GM21528 (cell line): Measurements from ENCODE around the gene THADA.

Source experiments
- ATAC-seq: cut with Tn5 transposase; IDR thresholded peaks from one replicate; pipeline ENCODE4 v1.9.1; 2021; ENCODE audit warnings: mild to moderate bottlenecking, moderate library complexity; ENCODE audit not compliant: unreplicated experiment, low FRiP score

THADA gene

DNA sequence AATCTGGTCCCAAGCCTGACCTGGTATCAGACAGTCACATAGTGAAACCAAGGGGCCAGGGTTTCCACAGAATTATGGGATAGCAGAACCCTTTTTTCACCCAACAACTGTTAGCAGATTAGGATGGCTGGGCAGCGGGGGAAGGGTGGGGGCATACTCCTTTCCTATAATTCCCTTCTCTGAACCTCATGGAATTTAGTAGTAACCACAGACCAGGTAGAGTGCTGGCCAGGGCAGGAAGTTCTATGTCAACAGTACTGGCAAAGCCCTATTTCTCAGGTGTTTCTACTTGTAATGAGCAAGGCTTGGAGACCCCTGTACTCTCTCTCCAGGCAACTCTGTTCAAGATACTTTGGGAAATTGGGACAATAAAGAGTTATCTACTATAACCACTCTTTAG, 174.6 kb downstream of the THADA start:
- no peak for ATAC-seq

- no peak for ATAC-seq
These were observed 175.4 kb downstream of the THADA start for GRCh38 chr2:43420389-43420801.

DNA sequence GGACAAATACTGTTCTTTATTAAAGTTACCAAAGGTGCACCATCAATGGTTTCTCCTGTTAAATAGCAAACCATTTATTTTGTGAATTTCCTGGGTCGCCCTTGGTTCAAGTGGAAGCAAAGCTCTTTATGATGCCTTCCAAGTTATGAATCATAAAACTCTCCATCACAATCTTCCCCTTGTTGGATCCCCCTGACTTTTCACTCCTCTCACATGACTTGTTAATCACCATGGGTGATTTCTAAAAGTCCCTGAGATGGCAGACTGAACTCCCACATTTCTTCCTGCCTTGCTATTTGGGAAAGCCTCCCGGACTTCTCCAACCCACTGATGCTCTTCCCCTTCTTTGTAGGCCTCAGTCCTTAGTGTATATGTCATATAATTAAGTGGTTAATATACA, 176.0 kb downstream of the THADA start:
- ATAC-seq = no peak

DNA sequence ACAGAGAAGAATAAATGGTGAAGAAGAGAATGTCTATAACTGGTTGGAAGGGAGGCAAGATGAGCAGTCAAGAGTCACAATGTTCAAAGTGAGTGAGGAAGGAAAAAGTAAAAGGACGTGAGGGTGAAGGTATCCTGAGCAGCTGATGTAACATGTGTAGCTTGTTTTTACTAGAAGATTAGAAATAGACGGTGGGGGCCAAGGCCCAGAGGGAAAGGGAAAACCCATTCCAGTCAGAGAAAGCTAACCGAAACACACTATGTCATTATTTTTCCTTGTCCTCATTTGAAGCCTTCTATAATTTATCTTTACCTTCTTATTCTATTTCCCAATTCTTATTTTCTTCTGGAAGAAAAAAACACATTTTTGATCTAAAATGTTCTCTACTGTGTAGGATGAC, 176.6 kb downstream of the THADA start:
- ATAC-seq = no peak

- ATAC-seq = no peak
These were observed 177.2 kb downstream of the THADA start for GRCh38 chr2:43418680-43419079.

GRCh38 chr2:43417300-43417699, 178.5 kb downstream of the THADA start:
- no peak for ATAC-seq

DNA sequence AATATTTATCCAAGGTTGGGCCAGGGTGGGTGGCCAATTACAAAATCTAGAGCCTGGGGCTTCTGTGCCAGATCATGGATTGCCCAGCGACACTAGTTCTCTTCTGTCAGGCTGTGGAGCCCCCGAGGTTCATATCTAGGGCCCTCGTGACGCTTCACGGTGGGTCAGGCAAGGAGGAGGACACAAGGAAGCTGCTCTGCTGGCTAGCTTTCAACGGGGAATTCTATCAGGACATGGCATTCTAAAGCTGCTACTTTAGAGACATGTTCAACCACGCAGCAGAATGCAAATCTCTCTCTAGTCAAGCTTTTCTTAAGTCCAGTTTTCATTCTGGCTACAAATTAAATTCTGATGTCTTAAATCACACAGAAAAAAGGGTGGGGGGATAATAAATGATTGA, 180.2 kb downstream of the THADA start:
- no peak for ATAC-seq

DNA sequence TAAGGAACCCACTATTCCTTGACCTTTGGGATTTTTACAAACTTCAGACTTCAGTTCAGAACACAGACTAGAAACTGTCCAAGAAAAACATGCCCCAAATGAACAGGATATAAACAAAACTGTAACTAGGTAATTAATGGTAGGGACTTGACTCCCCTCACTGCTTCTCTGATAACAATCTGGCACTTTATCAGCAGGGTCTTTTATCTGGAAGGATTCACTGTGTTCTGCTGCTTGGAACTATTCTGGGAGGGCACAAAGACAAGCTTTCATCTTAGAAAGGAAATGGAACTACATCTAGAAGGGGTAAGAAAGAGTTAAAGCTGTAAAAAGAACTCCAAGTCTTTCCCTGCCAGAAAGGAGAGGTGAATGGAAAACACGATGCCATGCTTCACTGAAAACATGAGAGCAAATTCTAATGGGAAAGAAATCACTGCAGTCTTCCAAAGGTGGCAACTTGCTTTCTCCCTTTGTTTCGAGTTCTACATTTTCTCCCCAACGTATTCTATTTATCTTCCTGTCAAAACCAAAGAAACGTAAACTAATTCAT, 181.2 kb downstream of the THADA start:
- no peak for ATAC-seq

- no peak for ATAC-seq
These were observed 181.8 kb downstream of the THADA start for GRCh38 chr2:43414033-43414432.

- ATAC-seq = no peak
These were observed 183.6 kb downstream of the THADA start for GRCh38 chr2:43412114-43412753.

DNA sequence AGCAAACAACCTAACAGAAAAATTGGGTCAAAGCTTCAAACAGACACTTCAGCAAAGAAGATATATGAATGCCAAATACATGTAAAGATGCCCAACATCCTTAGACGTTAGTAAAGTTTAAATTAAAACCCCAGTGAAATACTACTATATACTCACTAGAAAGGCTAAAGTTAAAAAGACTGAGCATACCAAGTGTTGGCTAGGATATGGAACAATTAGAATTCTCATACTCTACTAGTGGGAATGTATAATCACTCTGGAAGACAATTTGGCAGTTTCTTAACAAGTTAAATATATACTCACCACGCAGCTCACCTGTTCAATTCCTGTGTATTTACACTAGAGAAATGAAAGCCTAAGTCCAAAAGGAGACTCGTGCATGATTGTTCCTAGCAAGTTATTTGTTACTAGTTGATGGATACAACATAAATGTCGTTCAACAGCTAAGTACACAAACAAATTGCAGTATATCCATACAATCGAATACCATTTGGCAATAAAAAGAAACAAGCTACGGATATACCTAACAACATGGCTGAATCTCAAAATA, 185.7 kb downstream of the THADA start:
- ATAC-seq = no peak

DNA sequence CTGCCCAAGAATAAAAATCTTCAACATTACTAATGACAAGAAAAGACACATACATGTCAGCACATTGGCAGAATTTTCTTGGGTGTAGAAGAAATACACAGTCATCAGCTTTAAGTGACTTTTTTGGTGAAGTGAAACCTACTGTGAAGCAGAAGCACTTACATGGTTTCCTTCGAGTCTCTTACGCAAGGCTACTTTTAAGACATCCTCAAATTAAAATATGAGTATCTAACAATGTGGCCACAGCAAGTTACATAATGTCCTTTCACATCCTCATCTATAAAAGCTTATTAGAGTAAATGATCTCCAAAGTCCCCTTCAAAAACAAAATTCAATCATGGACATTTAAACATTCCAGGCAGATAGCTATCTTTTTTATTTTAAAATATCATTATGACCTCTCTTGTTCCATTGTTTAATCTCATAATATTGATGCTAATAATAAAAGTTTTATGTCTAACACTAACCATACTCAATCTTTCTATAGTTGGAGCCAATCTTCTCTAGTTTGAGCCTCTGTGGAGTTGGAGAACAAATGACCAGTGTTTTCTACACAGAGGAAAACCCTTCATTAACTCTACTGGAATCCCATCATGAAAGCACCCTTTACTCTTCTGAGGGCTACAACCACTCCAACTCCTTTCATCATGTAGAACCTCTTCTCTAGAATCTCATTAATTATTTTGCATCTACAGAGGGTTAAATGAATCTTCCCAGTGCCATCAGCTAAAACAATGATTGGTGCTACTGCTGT, 187.3 kb downstream of the THADA start:
- peak; percentile 73 for ATAC-seq

- peak; percentile 49 for ATAC-seq
These were observed 187.9 kb downstream of the THADA start for GRCh38 chr2:43407935-43408334.

- ATAC-seq = no peak
These were observed 189.1 kb downstream of the THADA start for GRCh38 chr2:43406651-43407279.

DNA sequence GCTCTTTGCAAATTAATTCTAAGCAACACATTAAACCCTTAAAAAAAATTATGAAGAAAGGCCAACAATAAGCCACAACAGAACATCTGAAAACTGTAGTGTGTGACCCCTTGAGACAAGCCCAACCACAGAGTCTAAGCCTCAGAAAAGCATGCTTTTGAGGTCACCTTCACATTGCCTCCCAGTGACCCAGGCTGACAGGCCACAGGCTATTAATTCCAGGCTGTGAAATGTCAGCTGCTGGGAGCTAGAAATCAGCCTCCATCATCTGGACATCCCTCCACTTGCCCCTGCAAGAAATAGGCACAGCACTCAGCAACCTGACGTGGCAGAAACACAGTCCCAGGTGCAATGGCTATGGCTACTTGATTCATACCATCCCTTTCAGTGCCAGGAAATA, 190.0 kb downstream of the THADA start:
- ATAC-seq = no peak

- peak; percentile 74 for ATAC-seq
These were observed 193.3 kb downstream of the THADA start for GRCh38 chr2:43402452-43402937.

DNA sequence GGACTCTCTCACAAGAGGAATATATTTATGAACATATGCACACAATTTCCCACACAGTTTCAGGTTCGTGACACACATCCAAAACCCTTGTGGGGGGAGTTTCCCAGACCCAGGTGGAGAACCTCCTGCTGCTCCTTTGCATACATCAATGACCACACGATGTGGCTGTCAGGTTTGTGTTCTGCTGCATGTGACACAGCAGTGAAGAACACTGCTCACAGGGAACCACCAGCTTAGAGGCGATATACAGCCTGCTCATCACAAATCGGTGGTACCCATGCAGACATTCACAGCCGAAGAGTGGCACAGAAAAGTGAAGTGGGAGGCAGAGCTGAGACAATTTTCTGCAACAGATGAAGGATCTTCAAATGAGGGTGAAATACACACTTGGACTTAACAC, 193.8 kb downstream of the THADA start:
- ATAC-seq = peak; percentile 74

GRCh38 chr2:43400508-43400907, 195.3 kb downstream of the THADA start:
- no peak for ATAC-seq

DNA sequence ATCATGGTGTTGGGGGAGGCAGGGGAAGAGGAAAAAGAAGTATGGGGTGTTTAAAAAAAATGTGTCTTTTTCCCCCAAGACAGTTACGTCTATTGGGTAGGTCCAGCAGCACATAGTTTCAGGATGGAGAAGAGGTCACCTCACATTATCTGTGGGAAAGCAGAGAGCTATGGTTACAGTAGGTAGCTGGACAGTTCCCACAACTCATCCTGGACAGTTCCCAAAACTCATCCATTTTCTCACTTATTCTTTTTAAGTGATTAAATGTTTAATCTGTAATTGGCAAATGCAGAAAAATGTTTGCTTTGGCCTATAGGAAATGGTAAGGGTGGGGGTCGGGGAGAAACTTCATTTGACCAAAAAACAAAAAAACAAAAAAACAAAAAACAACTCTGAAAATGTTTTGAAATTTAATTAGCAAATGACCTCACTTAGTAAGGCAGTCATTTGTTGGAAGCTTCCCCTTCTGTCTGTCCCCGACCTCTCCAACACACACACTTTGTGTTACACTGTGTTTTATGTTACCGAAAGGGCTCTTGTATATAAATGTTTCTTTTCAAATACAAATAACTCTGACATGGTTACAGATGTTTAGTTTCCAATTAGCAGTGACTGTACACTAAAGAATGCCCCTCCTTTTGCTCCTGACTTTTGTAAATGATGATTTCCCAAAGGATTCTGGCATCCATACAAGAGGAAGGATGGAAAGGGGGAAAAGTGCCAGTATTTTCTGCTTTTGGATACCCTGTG, 196.1 kb downstream of the THADA start:
- no peak for ATAC-seq

DNA sequence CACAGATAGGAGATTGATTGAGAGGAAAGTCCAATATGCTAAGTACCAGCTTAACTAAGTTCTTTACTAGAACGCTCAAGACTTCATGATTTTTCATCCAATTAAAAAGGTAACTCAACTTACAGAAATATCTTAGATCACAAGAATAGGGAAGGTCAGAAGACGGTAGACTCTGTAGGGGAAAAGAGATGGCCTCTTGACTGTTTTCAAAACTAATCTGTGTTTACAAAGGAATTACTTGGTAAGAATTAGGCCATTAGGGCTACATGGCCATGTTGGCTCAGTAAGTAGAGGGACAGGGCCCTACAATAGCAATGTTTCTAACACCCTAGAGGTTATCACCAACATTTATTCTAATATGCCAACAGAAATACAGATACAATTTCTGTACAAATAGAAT, 196.7 kb downstream of the THADA start:
- ATAC-seq = no peak
